Lung microvascular endothelial cell (primary cell): Measurements from ENCODE around the gene SFN. TPM values are rescaled to one million over a fixed set of nuclear protein-coding genes. Genes with fewer than 3 reads are reported as not detected.
"Not testable (repeated sequence)": the region's sequence is repeated elsewhere in the genome, so short reads cannot be mapped to it uniquely, and the experiment has no call there.

Experiments used
- DNase-seq, 2 donors: peaks; one replicate each; pipeline versions ENCODE4 v3.0.0 to v3.0.0-alpha.2; 2010; ENCODE audit warnings: low read depth in 2 of 2
- total RNA-seq: library from RNA; depleted of rRNA; stranded (reverse); fragments of >200 nt; gene quantifications from 2 replicates; pipeline ENCODE4 v1.2.1, GENCODE V29; 2014

The SFN gene
- total RNA-seq, 1 donor from 2014 or later: not detected

GRCh38 chr1:26864610-26865480 is 1.9 kb downstream of the SFN start:
- peak; percentile 97 for DNase-seq

DNA sequence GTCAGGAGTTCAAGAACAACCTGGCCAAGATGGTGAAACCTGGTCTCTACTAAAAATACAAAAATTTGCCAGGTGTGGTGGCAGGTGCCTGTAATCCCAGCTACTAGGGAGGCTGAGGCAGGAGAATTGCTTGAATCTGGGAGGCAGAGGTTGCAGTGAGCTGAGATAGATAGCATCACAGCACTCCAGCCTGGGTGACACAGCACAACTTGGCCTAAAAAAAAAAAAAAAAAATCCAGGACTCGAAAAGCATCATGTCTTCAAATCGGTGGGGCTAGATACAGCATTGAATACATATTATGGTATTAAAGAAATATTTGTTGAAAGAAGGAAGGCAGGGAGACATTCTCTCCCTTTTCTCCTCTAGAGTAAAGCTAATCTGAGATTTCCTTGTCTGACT is 10.1 kb downstream of the SFN start:
- not testable (repeated sequence) for DNase-seq

DNA sequence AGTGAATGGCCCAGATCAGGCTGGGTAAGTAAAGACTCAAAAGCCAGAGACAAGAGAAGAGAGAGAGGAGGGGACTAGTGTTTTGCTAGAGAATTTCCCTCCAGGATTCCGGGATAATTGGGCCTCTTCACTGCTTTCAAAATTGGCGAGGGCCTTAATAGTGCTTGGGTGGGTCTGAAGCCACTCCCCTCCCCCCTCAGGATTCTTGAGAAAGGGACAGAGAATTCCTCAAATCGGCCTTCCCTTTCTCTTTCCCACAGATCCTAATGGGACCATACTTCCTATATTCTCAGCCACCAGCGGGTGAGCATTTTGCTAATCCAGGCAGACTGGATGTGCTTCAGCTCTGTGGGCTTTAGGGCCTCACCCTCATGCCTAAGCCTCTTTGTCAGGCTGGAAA is 11.9 kb downstream of the SFN start:
- DNase-seq: no peak

- no peak for DNase-seq
These were observed 14.4 kb downstream of the SFN start for GRCh38 chr1:26877326-26877725.

DNA sequence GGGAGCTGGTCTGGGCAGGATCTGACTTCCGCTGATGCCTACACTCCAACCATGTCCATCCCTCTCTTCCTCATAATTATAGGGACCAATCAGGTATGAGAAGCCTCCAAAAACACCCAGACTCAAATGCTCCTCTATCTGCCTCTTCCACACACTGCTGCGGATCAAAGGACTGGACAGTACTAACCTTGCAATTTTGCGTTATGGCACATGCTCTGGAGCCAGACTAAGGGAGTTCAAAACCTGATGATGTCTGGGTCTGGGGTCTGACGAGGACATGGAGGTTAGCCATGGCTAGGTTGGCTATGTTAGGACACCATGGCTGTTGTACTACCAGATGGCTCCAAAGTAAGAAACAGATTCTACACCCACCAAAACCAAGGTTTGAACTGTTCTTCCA is 16.8 kb downstream of the SFN start:
- DNase-seq: no peak

GRCh38 chr1:26881611-26882010 is 18.7 kb downstream of the SFN start:
- DNase-seq: not testable (repeated sequence)

GRCh38 chr1:26882696-26883463 is 19.9 kb downstream of the SFN start:
- DNase-seq: no peak

DNA sequence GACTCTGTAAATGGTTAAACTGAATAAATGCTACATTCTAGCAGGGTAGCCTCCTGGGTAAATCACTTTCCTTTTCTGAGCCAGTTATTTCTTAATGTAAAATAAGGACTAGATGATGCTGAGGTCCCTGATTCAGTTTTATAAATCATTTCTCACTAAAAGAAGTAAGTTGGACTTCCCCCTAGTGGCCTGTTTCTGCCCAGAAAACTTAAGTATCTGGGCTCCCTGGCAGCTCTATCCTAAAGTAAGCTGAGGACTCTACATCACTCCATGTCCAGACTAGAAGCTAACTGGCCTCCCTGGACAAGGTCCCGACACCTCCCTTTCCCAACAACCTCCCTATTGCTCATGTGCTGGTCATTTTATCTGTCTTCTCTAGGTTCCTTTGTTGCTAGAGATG is 24.2 kb downstream of the SFN start:
- DNase-seq: peak; percentile 23 to 51

DNA sequence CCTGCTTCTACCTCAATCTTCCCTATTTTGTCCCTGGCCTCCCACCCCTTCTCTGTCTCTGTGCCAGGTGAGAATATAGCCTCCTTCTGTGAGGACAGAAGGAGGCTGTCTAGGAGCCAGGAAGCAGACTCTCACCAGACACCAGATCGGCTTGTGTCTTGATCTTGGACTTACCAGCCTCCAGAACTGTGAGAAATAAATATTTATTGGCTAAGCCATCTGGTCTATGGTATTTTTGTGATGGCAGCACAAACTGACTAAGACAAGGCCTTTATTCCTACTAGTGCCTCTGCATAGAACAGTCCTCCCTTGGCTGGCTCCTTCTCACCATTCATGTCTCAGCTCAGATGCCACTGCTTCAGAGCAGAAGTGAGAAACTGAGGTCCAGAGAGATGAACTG is 25.3 kb downstream of the SFN start:
- DNase-seq: no peak

- peak; percentile 86 to 87 for DNase-seq
These were observed 26.9 kb downstream of the SFN start, which contains the start of gene GPN2 for GRCh38 chr1:26889551-26890466. GPN2 (minus strand) TSS chr1:26890283; CDS start chr1:26890096, 187 bp downstream.

DNA sequence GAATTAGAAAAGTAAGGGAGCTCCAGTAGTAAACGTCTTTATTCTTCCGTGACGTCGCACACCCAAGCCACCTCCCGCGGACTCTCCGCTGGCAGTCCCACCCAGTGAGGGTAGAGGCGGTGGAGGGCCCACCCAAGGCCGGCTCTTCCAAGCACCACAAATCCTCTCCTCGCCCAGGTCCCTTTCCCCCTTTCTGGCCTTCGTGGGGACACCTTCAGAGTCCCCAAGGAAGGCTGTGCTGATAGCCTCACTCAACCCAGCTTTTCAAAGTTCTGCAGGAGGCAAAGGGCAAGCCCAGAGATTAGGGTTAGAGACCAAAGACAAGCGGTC is 27.5 kb downstream of the SFN start:
- no peak for DNase-seq

- no peak for DNase-seq
These were observed 31.3 kb downstream of the SFN start for GRCh38 chr1:26894263-26894662.

- DNase-seq: no peak
These were observed 34.4 kb downstream of the SFN start for GRCh38 chr1:26897351-26897750.

DNA sequence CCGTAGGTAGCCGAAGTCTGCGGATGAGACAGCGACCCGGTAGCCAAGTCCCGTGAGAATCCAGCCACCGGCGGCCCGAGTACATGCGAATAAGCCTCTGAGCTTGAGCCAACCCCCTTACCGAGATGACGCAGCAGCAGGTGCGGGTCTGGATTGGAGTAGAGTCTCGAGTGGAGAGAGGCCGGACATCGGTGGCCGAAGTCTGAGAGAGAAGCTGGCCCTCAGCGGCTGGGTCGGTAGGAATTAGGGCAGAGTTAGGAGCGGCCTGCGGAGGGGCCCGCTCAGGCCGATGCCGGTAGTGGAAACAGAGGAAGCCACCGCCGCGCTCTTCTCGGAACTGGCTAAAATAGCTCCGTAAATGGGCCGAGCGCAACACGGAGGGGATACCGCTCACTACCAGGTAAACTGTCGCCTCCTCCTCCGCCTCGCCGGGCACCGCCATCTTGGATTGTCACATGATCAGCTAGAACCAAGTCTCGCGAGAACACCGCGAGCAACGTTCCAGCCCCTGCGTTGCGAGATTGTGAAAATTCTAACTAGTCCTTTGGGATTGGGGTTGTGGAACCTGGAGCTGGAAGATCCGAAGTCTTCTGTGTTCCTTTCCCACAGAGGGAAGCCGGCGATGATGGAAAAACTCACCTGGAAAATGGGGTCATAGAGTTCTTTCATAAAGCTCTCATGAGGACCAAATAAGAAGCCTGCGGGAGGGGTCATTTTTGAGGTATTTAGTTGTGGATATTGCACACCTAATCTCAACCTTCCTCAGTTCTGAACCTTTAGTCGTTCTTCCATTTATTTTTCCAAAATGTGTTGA is 37.3 kb downstream of the SFN start, which contains the start of gene GPATCH3:
TSS of gene GPATCH3 (minus strand) at position 467 of the 814 bp plus-strand sequence. CDS start at position 442, 25 bp downstream.
- DNase-seq: peak; percentile 94 to 96

DNA sequence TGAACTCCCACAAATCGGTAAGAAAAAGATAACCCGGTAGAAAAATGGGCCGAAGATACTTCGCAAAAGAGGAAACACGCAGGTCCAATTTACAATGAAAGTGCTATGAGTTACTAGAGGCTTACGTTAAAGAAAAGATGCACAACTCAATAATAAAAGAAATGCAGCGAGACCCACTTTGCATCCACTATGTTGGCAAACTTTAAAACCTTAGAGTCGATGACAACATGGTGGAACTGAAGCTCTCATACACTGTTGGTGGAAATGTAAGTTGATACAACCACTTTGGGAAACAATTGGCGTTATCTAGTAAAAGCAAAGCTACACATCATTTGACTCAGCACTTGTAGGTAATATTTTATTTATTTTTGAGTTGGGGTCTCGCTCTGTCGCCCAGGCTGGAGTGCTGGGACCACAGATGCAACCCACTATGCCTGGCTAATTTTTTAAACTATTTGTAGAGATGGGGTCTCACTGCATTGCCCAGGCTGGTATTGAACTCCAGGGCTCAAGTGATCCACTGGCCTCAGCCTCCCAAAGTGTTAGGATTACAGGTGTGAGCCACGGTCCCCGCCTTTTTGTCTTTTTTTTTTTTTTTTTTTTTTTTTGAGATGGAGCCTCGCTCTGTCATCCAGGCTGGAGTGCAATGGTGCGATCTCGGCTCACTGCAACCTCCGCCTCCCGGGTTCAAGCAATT is 38.0 kb downstream of the SFN start:
- no peak for DNase-seq

GRCh38 chr1:26907071-26907917 is 44.3 kb downstream of the SFN start:
- peak; percentile 40 to 87 for DNase-seq

GRCh38 chr1:26909951-26910342 is 47.0 kb downstream of the SFN start:
- no peak for DNase-seq

DNA sequence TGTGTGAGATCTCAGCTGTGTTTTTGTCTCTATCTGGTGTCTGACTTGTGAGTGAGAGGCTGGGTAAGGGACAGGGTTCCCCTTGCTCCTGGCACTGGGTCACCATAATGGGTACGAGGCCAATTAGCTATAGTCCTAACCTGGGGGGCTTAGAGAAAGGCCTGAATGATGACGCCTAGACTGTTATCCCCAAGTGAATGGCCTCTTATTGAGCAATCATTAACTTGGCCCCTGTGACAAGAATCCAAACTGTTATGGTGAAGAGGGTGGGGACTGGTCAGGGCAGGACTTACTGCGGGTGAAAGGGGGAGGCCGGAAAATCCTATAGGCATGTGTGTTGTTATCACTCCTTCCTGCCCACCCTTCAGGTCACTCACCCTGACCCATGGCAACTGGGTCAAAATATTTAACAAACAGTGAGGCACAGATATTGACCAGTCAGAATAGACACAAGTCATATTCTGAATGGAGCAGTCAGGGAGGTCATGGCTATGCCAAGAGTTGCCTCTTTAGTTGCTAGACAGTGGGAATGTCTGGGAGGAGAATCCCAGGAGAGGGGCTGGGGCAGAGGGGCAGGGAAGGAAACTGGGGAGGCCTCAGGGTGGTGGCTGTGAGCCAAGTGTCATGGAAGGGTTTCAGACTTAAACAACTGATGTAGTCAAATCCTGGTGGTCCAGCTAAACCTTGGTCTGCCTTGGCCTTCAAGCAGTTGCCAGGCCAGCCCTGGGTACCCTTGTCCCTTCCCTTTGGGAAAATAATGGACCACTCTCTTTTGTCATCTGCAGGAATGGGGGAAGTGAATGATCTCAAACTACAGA is 47.6 kb downstream of the SFN start:
- DNase-seq: no peak
